Lung (tissue), 12 donors: ENCODE data around the gene GFPT2. TPM values are rescaled to one million over a fixed set of nuclear protein-coding genes. Genes with fewer than 3 reads are reported as not detected.

Experiments used
- ATAC-seq: fragments of 200-7000 bp; cut with Tn5 transposase; one replicate; pipeline ENCODE4 v1.9.1; 2020; ENCODE audit warnings: moderate number of reproducible peaks; ENCODE audit not compliant: insufficient read depth, low FRiP score
- DNase-seq, 3 donors: peaks; one replicate each; pipeline ENCODE4 v3.0.0-alpha.2; 2013 to 2017
- H3K27ac ChIP-seq, 2 donors: one replicate each; pipeline ENCODE4 v1.5.1; 2013; ENCODE audit warnings: mild to moderate bottlenecking in 2 of 2, moderate library complexity in 2 of 2, control low read depth in 1 of 2, inconsistent platforms in 1 of 2, low read depth in 1 of 2, low read length in 1 of 2
- H3K27me3 ChIP-seq, 3 donors: one replicate each; pipeline ENCODE4 v1.5.1; 2013; ENCODE audit warnings: low read length in 2 of 3; ENCODE audit not compliant: control insufficient read depth in 3 of 3, insufficient read depth in 3 of 3
- H3K36me3 ChIP-seq, 4 donors: one replicate each; pipeline ENCODE4 v1.5.1; 2013; ENCODE audit warnings: low read length in 4 of 4, mild to moderate bottlenecking in 1 of 4, moderate library complexity in 1 of 4; ENCODE audit not compliant: control insufficient read depth in 4 of 4, insufficient read depth in 4 of 4
- H3K4me1 ChIP-seq, 5 donors: one replicate each; pipeline ENCODE4 v1.5.1; 2013; ENCODE audit warnings: low read length in 5 of 5, mild to moderate bottlenecking in 2 of 5, moderate library complexity in 1 of 5; ENCODE audit not compliant: control insufficient read depth in 5 of 5, insufficient read depth in 5 of 5
- H3K4me3 ChIP-seq: one replicate; pipeline ENCODE4 v1.5.1; 2013; ENCODE audit warnings: mild to moderate bottlenecking, control low read depth, moderate library complexity
- H3K9ac ChIP-seq, 2 donors: one replicate each; pipeline ENCODE4 v1.5.1; 2013; ENCODE audit warnings: low read length in 2 of 2, control low read depth in 1 of 2; ENCODE audit not compliant: insufficient read depth in 1 of 2
- H3K9me3 ChIP-seq, 4 donors: one replicate each; pipeline ENCODE4 v1.5.1; 2013; ENCODE audit warnings: low read length in 3 of 4, mild to moderate bottlenecking in 1 of 4, moderate library complexity in 1 of 4; ENCODE audit not compliant: control insufficient read depth in 4 of 4, insufficient read depth in 3 of 4
- CTCF ChIP-seq: IDR thresholded peaks from 2 replicates; pipeline ENCODE4 v1.5.1; 2012; ENCODE audit warnings: mild to moderate bottlenecking; ENCODE audit errors: control extremely low read depth, extremely low read depth
- WGBS, 2 donors: extraction: QIAGEN DNeasy Blood & Tissue Kit; methylation state at CpG; one replicate each; pipeline ENCODE4 v1.1.7; 2013; 5-methylcytosine and 5-hydroxymethylcytosine counted together
- polyA plus RNA-seq, 2 donors: library from polyadenylated mRNA; stranded (reverse); fragments of 200-250 nt; gene quantifications; one replicate each; pipeline ENCODE4 v1.2.1, GENCODE V29; 2013
- total RNA-seq, 2 donors: library from RNA; depleted of rRNA in 1 of 2; stranded (reverse); fragments of >200 nt in 1 of 2; gene quantifications; one replicate each; pipeline ENCODE4 v1.2.1, GENCODE V29; 2014 to 2021
- donor health status: control.
- donor health status: control.
- donor health status: Bipolar disorder and iron deficiency.
- donor health status: healthy.
- donor health status: DM: yes; HTN: yes; CAD: no.

GFPT2 gene
- total and polyA plus RNA-seq, 4 donors: 11.1 to 26.6 (median 17.3) TPM

DNA sequence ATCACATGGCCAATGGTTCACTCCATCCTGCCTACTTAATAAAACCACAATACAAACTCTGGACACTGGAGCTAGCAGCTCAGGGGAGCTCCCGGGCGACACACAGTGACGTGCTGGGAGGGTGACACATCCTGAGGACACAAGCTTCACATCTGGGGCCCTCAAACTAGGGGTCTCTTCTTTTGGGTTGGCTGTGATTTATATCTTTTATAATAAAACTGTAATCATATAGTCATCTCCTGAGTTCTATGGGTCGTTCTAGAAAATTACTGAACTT, 49.2 kb downstream of the GFPT2 start:
- H3K27ac ChIP-seq: no peak overlapping the region
- ATAC-seq (no peak), DNase-seq (no peak)
- no peak for TF ChIP-seq CTCF
- no peaks in the 10 kb centered on the region for H3K27me3 ChIP-seq
- H3K4me3 ChIP-seq: no peak overlapping the region
- 86 to 89% methylated on average over 4 of the region's 4 CpGs for WGBS, 2 donors
- H3K36me3 ChIP-seq: peaks cover 0 to 7% (median 4%) of the 10 kb centered on the region in 4 donors
- no peaks in the 10 kb centered on the region for H3K4me1 ChIP-seq
- H3K9me3 ChIP-seq: peaks cover 0 to 2% (median 0%) of the 10 kb centered on the region in 4 donors
- H3K9ac ChIP-seq: no peak overlapping the region

DNA sequence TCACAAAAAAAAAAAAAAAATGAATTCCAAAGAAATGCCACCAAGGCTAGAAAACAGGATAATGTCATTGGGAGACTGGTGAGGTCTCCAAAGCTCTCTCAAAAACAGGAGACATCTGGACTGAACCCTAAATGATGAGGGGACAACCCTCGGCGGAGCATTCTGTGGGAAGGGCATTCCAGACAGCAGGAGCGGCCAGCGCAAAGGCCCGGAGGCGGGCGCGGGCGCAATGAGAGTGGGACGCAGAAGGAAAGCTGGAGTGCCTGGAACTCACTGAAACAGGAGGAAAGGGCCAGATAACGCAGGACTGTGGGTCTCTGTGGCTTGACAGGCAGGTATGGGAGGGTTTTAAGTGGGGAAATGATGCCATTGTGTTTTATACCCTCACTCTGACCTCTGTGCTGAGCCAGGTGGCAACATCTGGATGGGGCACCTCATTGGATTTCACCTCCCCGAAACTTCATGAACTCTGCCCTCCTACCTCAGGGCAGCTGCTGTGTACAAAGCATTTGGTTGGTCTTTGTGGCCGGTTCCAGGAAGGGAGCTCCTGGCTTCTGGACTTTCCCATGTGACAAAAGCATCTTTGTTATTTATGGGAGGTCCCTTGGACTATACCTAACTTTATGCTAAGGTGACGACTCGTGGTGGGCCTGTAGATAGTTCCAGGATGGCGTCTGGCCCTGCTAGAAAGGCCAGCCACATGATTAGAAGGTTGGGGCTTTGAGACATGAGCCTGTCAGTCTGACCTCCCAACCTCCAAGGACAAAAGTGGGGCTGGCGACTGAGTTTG, 49.7 kb downstream of the GFPT2 start:
- peaks cover 0 to 2% (median 0%) of the 10 kb centered on the region in 4 donors for H3K9me3 ChIP-seq
- 91 to 95% methylated on average over 17 of the region's 17 CpGs for WGBS, 2 donors
- no peak overlapping the region for H3K4me3 ChIP-seq
- H3K36me3 ChIP-seq: peaks cover 0 to 7% (median 4%) of the 10 kb centered on the region in 4 donors
- H3K4me1 ChIP-seq: no peaks in the 10 kb centered on the region
- no peak for TF ChIP-seq CTCF
- H3K9ac ChIP-seq: no peak overlapping the region
- DNase-seq: no peak
- H3K27ac ChIP-seq: no peak overlapping the region
- ATAC-seq: no peak
- H3K27me3 ChIP-seq: no peaks in the 10 kb centered on the region

- DNase-seq: no peak
- Histone ChIP-seq H3K9ac (no peak overlapping the region), H3K27me3 (no peaks in the 10 kb centered on the region), H3K36me3 (peaks cover 0 to 7% (median 4%) of the 10 kb centered on the region in 4 donors), H3K4me3 (no peak overlapping the region), H3K9me3 (peaks cover 0 to 2% (median 0%) of the 10 kb centered on the region in 4 donors), H3K4me1 (no peaks in the 10 kb centered on the region), H3K27ac (no peak overlapping the region)
- 93 to 95% methylated on average over 10 of the region's 10 CpGs for WGBS, 2 donors
- no peak for ATAC-seq
- no peak for TF ChIP-seq CTCF
These were observed 50.9 kb downstream of the GFPT2 start for GRCh38 chr5:180302256-180302655.

GRCh38 chr5:180301253-180301652, 51.9 kb downstream of the GFPT2 start:
- peaks cover 0 to 7% (median 4%) of the 10 kb centered on the region in 4 donors for H3K36me3 ChIP-seq
- TF ChIP-seq CTCF: no peak
- H3K4me3 ChIP-seq: no peak overlapping the region
- H3K27ac ChIP-seq: no peak overlapping the region
- H3K27me3 ChIP-seq: no peaks in the 10 kb centered on the region
- 75 to 87% methylated on average over 4 of the region's 4 CpGs for WGBS, 2 donors
- H3K4me1 ChIP-seq: no peaks in the 10 kb centered on the region
- DNase-seq: no peak
- H3K9ac ChIP-seq: no peak overlapping the region
- ATAC-seq: no peak
- peaks cover 0 to 2% (median 0%) of the 10 kb centered on the region in 4 donors for H3K9me3 ChIP-seq
